Neural cell (in vitro differentiated cells): Measurements from ENCODE around the gene ACP4. TPM values are rescaled to one million over a fixed set of nuclear protein-coding genes. Genes with fewer than 3 reads are reported as not detected.
A peak's percentile ranks its signal among the peaks of the same experiment; 100 is the strongest.

Experiments used
- H2AFZ ChIP-seq: fragments of 200-600, 300-800 bp; sonication (generic), shearing (Covaris generic); 2 replicates; pipeline ENCODE4 v1.6.0; 2014; ENCODE audit warnings: low read depth, mild to moderate bottlenecking, antibody characterized with exemption, low read length, moderate library complexity
- H3F3A ChIP-seq: fragments of 200-600 bp; shearing (Covaris generic); 2 replicates; pipeline ENCODE4 v1.6.1; 2016; ENCODE audit warnings: mild to moderate bottlenecking, moderate library complexity, mixed read lengths, antibody characterized with exemption, low read length; ENCODE audit not compliant: insufficient read depth, poor library complexity, severe bottlenecking
- H3K27ac ChIP-seq: fragments of 200-600, 300-800 bp; sonication (generic), shearing (Covaris generic); 2 replicates; pipeline ENCODE4 v1.5.1; 2014; ENCODE audit warnings: mild to moderate bottlenecking, low read length, moderate library complexity
- H3K27me3 ChIP-seq: fragments of 300-800, 200-600 bp; sonication (generic), shearing (Covaris generic); 2 replicates; pipeline ENCODE4 v1.6.0; 2014; ENCODE audit warnings: mild to moderate bottlenecking, low read depth, low read length, moderate library complexity; ENCODE audit not compliant: insufficient read depth
- H3K36me3 ChIP-seq: fragments of 300-800, 200-600 bp; sonication (generic), shearing (Covaris generic); 2 replicates; pipeline ENCODE4 v1.5.1; 2014; ENCODE audit warnings: mild to moderate bottlenecking, antibody characterized with exemption, low read length, moderate library complexity; ENCODE audit not compliant: insufficient read depth
- H3K4me2 ChIP-seq: fragments of 300-800, 200-600 bp; sonication (generic), shearing (Covaris generic); 2 replicates; pipeline ENCODE4 v1.6.0; 2014; ENCODE audit warnings: mild to moderate bottlenecking, low read length
- H3K4me3 ChIP-seq: fragments of 300-800, 200-600 bp; sonication (generic), shearing (Covaris generic); 2 replicates; pipeline ENCODE4 v1.5.1; 2014; ENCODE audit warnings: mild to moderate bottlenecking, low read length, moderate library complexity
- H3K79me2 ChIP-seq: fragments of 200-600 bp; shearing (Covaris generic); replicated peaks from 2 replicates; pipeline ENCODE4 v1.6.0; 2014; ENCODE audit warnings: mild to moderate bottlenecking, low read length, moderate library complexity; ENCODE audit not compliant: insufficient read depth
- H3K9ac ChIP-seq: fragments of 300-800, 200-600 bp; sonication (generic), shearing (Covaris generic); 2 replicates; pipeline ENCODE4 v1.6.1; 2016; ENCODE audit warnings: mild to moderate bottlenecking, low read length, mixed read lengths
- H3K9me2 ChIP-seq: fragments of 200-600 bp; shearing (Covaris generic); 2 replicates; pipeline ENCODE4 v1.6.1; 2016; ENCODE audit warnings: mild to moderate bottlenecking, low read length, mixed read lengths; ENCODE audit not compliant: insufficient read depth
- H3K9me3 ChIP-seq: fragments of 200-600, 300-800 bp; sonication (generic), shearing (Covaris generic); 2 replicates; pipeline ENCODE4 v1.6.1; 2016; ENCODE audit warnings: mild to moderate bottlenecking, mixed run types, low read length, moderate library complexity, mixed read lengths
- H4K20me1 ChIP-seq: fragments of 200-600 bp; shearing (Covaris generic); 2 replicates; pipeline ENCODE4 v1.6.1; 2016; ENCODE audit warnings: mild to moderate bottlenecking, mixed run types; ENCODE audit not compliant: insufficient read depth
- CTCF ChIP-seq: fragments of 450-650 bp; IDR thresholded peaks from 2 replicates; pipeline ENCODE4 v1.5.1; 2014; ENCODE audit warnings: antibody characterized with exemption, mild to moderate bottlenecking, moderate library complexity; ENCODE audit not compliant: poor library complexity, severe bottlenecking
- EP300 ChIP-seq: fragments of 450-650 bp; conservative IDR thresholded peaks from 2 replicates; pipeline ENCODE4 v1.6.1; 2014; ENCODE audit warnings: antibody characterized with exemption, mild to moderate bottlenecking, moderate library complexity; ENCODE audit not compliant: poor library complexity, severe bottlenecking
- EZH2 ChIP-seq: fragments of 200-600, 300-800 bp; shearing (Covaris generic), sonication (generic); IDR thresholded peaks from 2 replicates; pipeline ENCODE4 v1.6.1; 2014; ENCODE audit warnings: antibody characterized with exemption, low read length, borderline replicate concordance, mild to moderate bottlenecking; ENCODE audit not compliant: insufficient read depth, poor library complexity, severe bottlenecking
- MXI1 ChIP-seq: fragments of 450-650 bp; conservative IDR thresholded peaks from 2 replicates; pipeline ENCODE4 v1.6.1; 2014; ENCODE audit warnings: antibody characterized with exemption, mild to moderate bottlenecking; ENCODE audit not compliant: poor library complexity, severe bottlenecking
- POLR2AphosphoS5 ChIP-seq: IDR thresholded peaks from 2 replicates; pipeline ENCODE4 v1.6.1; 2012
- RAD21 ChIP-seq: fragments of 450-650 bp; conservative IDR thresholded peaks from 2 replicates; pipeline ENCODE4 v1.6.1; 2014; ENCODE audit warnings: antibody characterized with exemption, mild to moderate bottlenecking, moderate library complexity
- REST ChIP-seq: IDR thresholded peaks from 2 replicates; pipeline ENCODE4 v1.6.1; 2012; ENCODE audit warnings: borderline replicate concordance
- SMC3 ChIP-seq: fragments of 450-650 bp; conservative IDR thresholded peaks from 2 replicates; pipeline ENCODE4 v1.6.1; 2014; ENCODE audit warnings: antibody characterized with exemption, mild to moderate bottlenecking, moderate library complexity; ENCODE audit not compliant: poor library complexity
- TAF1 ChIP-seq: IDR thresholded peaks from 2 replicates; pipeline ENCODE4 v1.6.1; 2012; ENCODE audit warnings: low read depth
- polyA plus RNA-seq: library from polyadenylated mRNA; depleted of rRNA; stranded (reverse); fragments of >200 nt; gene quantifications from 2 replicates; pipeline ENCODE4 v1.2.3, GENCODE V29; 2014

The ACP4 gene
- polyA plus RNA-seq, 1 donor from 2014 or later: not detected

- Histone ChIP-seq H3K4me2 (no peak overlapping the region), H3K4me3 (peak overlapping the region; percentile 50), H3K9me3 (no peaks in the 10 kb centered on the region), H3F3A (no peaks in the 10 kb centered on the region), H3K27ac (no peak overlapping the region), H3K9ac (no peak overlapping the region), H3K79me2 (no peaks in the 10 kb centered on the region), H2AFZ (no peak overlapping the region), H4K20me1 (no peaks in the 10 kb centered on the region), H3K27me3 (peaks cover 60% of the 10 kb centered on the region), H3K36me3 (no peaks in the 10 kb centered on the region), H3K9me2 (no peaks in the 10 kb centered on the region)
- no peak for TF ChIP-seq TAF1
- no peak for TF ChIP-seq MXI1
- no peak for TF ChIP-seq REST
- TF ChIP-seq EP300: no peak
- no peak for TF ChIP-seq EZH2
- no peak for TF ChIP-seq RAD21
- no peak for TF ChIP-seq POLR2AphosphoS5
- no peak for TF ChIP-seq SMC3
Measured at GRCh38 chr19:50817941-50818858, 28.0 kb downstream of the ACP4 start.

GRCh38 chr19:50818859-50819472 lies 28.8 kb downstream of the ACP4 start:
- H3K4me3 ChIP-seq: no peak overlapping the region
- H3K9me2 ChIP-seq: no peaks in the 10 kb centered on the region
- H3F3A ChIP-seq: no peaks in the 10 kb centered on the region
- no peak overlapping the region for H2AFZ ChIP-seq
- no peak for TF ChIP-seq RAD21
- TF ChIP-seq TAF1: no peak
- no peak for TF ChIP-seq MXI1
- TF ChIP-seq REST: no peak
- no peak for TF ChIP-seq POLR2AphosphoS5
- no peak for TF ChIP-seq EP300
- TF ChIP-seq CTCF: no peak
- TF ChIP-seq SMC3: no peak
- H3K9ac ChIP-seq: no peak overlapping the region
- peaks cover 62% of the 10 kb centered on the region for H3K27me3 ChIP-seq
- no peaks in the 10 kb centered on the region for H3K79me2 ChIP-seq
- no peaks in the 10 kb centered on the region for H4K20me1 ChIP-seq
- no peak overlapping the region for H3K4me2 ChIP-seq
- no peaks in the 10 kb centered on the region for H3K36me3 ChIP-seq
- no peaks in the 10 kb centered on the region for H3K9me3 ChIP-seq
- no peak overlapping the region for H3K27ac ChIP-seq
